ENCODE measurements around the gene KRTAP10-2. TPM values are rescaled to one million over a fixed set of nuclear protein-coding genes. Genes with fewer than 3 reads are reported as not detected.

Gene KRTAP10-2
- total and polyA plus RNA-seq, 9 of the 15 experiments (the other 6 are each of a cell fraction or from before 2014, with no cell fraction given): not detected

DNA sequence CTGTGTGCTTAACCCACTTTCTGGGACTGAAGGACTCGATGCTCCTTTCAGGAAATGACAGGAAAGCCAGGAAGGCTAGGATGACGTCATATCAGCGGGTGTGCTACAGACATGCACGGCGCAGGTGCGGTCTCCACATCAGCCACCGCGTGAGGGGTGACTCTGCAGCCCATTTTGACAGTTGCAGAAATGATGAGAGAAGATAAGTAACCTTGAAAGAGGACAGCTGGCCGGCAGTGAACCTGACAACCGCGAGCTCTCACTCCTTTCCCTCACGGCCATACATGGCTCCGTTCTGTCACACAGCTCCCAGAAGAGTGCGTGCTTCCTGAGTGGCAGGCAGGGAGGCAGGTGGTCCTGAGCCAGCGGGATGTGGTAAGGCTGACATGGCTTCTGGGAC, 30.8 kb upstream of the KRTAP10-2 start (continued):
- peak; percentile 63; the same call in 1 of the 2 replicates for TF ChIP-seq ZNF766 (CRISPR knock-in tag; conservative IDR thresholded peaks at IDR 0.05)
- TF ChIP-seq, protein P1, sequence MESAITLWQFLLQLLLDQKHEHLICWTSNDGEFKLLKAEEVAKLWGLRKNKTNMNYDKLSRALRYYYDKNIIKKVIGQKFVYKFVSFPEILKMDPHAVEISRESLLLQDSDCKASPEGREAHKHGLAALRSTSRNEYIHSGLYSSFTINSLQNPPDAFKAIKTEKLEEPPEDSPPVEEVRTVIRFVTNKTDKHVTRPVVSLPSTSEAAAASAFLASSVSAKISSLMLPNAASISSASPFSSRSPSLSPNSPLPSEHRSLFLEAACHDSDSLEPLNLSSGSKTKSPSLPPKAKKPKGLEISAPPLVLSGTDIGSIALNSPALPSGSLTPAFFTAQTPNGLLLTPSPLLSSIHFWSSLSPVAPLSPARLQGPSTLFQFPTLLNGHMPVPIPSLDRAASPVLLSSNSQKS (CRISPR knock-in tag; IDR thresholded peaks at IDR 0.05): no peak
- peak; percentile 86 for TF ChIP-seq FOSL1 (tag; conservative IDR thresholded peaks at IDR 0.05)
- TF ChIP-seq ZNF589 (CRISPR knock-in tag; IDR thresholded peaks at IDR 0.05; ENCODE audit: low read depth): peak; percentile 69; the same call in 1 of the 2 replicates
- no peak for TF ChIP-seq HDAC3 (IDR thresholded peaks at IDR 0.05; ENCODE audit: borderline replicate concordance, partially characterized antibody)
- peak; percentile 61; the same call in 1 of the 2 replicates for TF ChIP-seq CBFA2T3 (IDR thresholded peaks at IDR 0.05)
- TF ChIP-seq RBM22 (IDR thresholded peaks at IDR 0.05; ENCODE audit: low read depth, low read length, poor library complexity, severe bottlenecking): no peak
- TF ChIP-seq MEF2D (tag; conservative IDR thresholded peaks at IDR 0.05; ENCODE audit: low read depth): peak; percentile 56; the same call in 1 of the 2 replicates
- TF ChIP-seq CEBPB (tag; IDR thresholded peaks at IDR 0.05): peak; percentile 42; the same call in 1 of the 2 replicates
- TF ChIP-seq CTBP1 (IDR thresholded peaks at IDR 0.05; ENCODE audit: borderline replicate concordance): peak; percentile 77; the same call in 1 of the 2 replicates
- TF ChIP-seq MEIS2 (IDR thresholded peaks at IDR 0.05; ENCODE audit: partially characterized antibody): peak; percentile 83
- TF ChIP-seq ZBTB17 (CRISPR knock-in tag; IDR thresholded peaks at IDR 0.05): no peak
- TF ChIP-seq MIER1 (IDR thresholded peaks at IDR 0.05; ENCODE audit: low read depth): no peak
- TF ChIP-seq ZNF197 (CRISPR knock-in tag; IDR thresholded peaks at IDR 0.05; ENCODE audit: low read depth): no peak
- TF ChIP-seq KLF16 (IDR thresholded peaks at IDR 0.05): no peak
- peak; percentile 95 for TF ChIP-seq JUNB (CRISPR knock-in tag; conservative IDR thresholded peaks at IDR 0.05)
- TF ChIP-seq MED1 (CRISPR knock-in tag; IDR thresholded peaks at IDR 0.05; ENCODE audit: borderline replicate concordance): no peak
- TF ChIP-seq, protein P2, sequence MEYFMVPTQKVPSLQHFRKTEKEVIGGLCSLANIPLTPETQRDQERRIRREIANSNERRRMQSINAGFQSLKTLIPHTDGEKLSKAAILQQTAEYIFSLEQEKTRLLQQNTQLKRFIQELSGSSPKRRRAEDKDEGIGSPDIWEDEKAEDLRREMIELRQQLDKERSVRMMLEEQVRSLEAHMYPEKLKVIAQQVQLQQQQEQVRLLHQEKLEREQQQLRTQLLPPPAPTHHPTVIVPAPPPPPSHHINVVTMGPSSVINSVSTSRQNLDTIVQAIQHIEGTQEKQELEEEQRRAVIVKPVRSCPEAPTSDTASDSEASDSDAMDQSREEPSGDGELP (CRISPR knock-in tag; IDR thresholded peaks at IDR 0.05; ENCODE audit: borderline replicate concordance): peak; percentile 86; the same call in 1 of the 2 replicates
- no peak for TF ChIP-seq HEY1 (CRISPR knock-in tag; IDR thresholded peaks at IDR 0.05; ENCODE audit: borderline replicate concordance)
- no peak for TF ChIP-seq ARID2 (IDR thresholded peaks at IDR 0.05)
- no peak for TF ChIP-seq ZNF143 (CRISPR knock-in tag; IDR thresholded peaks at IDR 0.05)
- no peak for TF ChIP-seq SMARCA5 (IDR thresholded peaks at IDR 0.05)
- TF ChIP-seq SAP30 (IDR thresholded peaks at IDR 0.05; ENCODE audit: borderline replicate concordance, insufficient read depth, low read depth, low read length, poor library complexity, severe bottlenecking): peak; percentile 64
- TF ChIP-seq TSC22D4 (tag; IDR thresholded peaks at IDR 0.05): no peak
- no peak for TF ChIP-seq ZNF561 (CRISPR knock-in tag; conservative IDR thresholded peaks at IDR 0.05)

Data from K562 (cell line).